Measurements from ENCODE around the gene DDHD1. TPM values are rescaled to one million over a fixed set of nuclear protein-coding genes. Genes with fewer than 3 reads are reported as not detected.

DDHD1 gene
- total RNA-seq, 1 donor from 2014 or later: 21.3 TPM

- DNase-seq (ENCODE audit: low spot score): no peak
Measured at GRCh38 chr14:53035336-53036210, 117.5 kb downstream of the DDHD1 start.

- no peak for DNase-seq (ENCODE audit: low spot score)
Measured at GRCh38 chr14:53034688-53035230, 118.4 kb downstream of the DDHD1 start.

- DNase-seq (ENCODE audit: low spot score): no peak
Measured at GRCh38 chr14:53034036-53034435, 119.1 kb downstream of the DDHD1 start.

- DNase-seq (ENCODE audit: low spot score): no peak
Measured at GRCh38 chr14:53032838-53033390, 120.2 kb downstream of the DDHD1 start.

- no peak for DNase-seq (ENCODE audit: low spot score)
Measured at GRCh38 chr14:53032161-53032803, 120.8 kb downstream of the DDHD1 start.

GRCh38 chr14:53027562-53027961 lies 125.6 kb downstream of the DDHD1 start:
- DNase-seq (ENCODE audit: low spot score): no peak

- no peak for DNase-seq (ENCODE audit: low spot score)
Measured at GRCh38 chr14:53027041-53027440, 126.1 kb downstream of the DDHD1 start.

- no peak for DNase-seq (ENCODE audit: low spot score)
Measured at GRCh38 chr14:53023325-53023724, 129.8 kb downstream of the DDHD1 start.

- no peak for DNase-seq (ENCODE audit: low spot score)
Measured at GRCh38 chr14:53022593-53022992, 130.5 kb downstream of the DDHD1 start.

GRCh38 chr14:53020193-53020932 lies 132.8 kb downstream of the DDHD1 start:
- no peak for DNase-seq (ENCODE audit: low spot score)

- no peak for DNase-seq (ENCODE audit: low spot score)
Measured at GRCh38 chr14:53019406-53019805, 133.7 kb downstream of the DDHD1 start.

- no peak for DNase-seq (ENCODE audit: low spot score)
Measured at GRCh38 chr14:53017837-53018236, 135.3 kb downstream of the DDHD1 start.

- no peak for DNase-seq (ENCODE audit: low spot score)
Measured at GRCh38 chr14:53016919-53017318, 136.2 kb downstream of the DDHD1 start.

- no peak for DNase-seq (ENCODE audit: low spot score)
Measured at GRCh38 chr14:53016491-53016890, 136.6 kb downstream of the DDHD1 start.

GRCh38 chr14:53011053-53011462 lies 142.1 kb downstream of the DDHD1 start:
- no peak for DNase-seq (ENCODE audit: low spot score)

- DNase-seq (ENCODE audit: low spot score): no peak
Measured at GRCh38 chr14:53010193-53011040, 142.7 kb downstream of the DDHD1 start.

GRCh38 chr14:53006931-53007562 lies 146.1 kb downstream of the DDHD1 start:
- DNase-seq (ENCODE audit: low spot score): no peak

- DNase-seq (ENCODE audit: low spot score): no peak
Measured at GRCh38 chr14:53004976-53005375, 148.1 kb downstream of the DDHD1 start.

- no peak for DNase-seq (ENCODE audit: low spot score)
Measured at GRCh38 chr14:53003776-53004175, 149.3 kb downstream of the DDHD1 start.

GRCh38 chr14:53002576-53002975 lies 150.5 kb downstream of the DDHD1 start:
- DNase-seq (ENCODE audit: low spot score): no peak

Measured in mesenteric fat pad (tissue), 1 donor.